NB4 (cell line): Measurements from ENCODE around the gene OSMR.

Experiments
- DNase-seq: peaks from one replicate; pipeline ENCODE4 v3.0.0; 2010; ENCODE audit warnings: low read depth
- H3K4me3 ChIP-seq: one replicate; pipeline ENCODE4 v1.5.1; 2011; ENCODE audit warnings: mild to moderate bottlenecking, low read depth, low read length, moderate library complexity
- CTCF ChIP-seq: IDR thresholded peaks from one replicate; pipeline ENCODE4 v1.5.1; 2012; ENCODE audit warnings: low read depth, low read length
- MAX ChIP-seq: IDR thresholded peaks from 2 replicates; pipeline ENCODE4 v1.6.1; 2011; ENCODE audit warnings: low read depth, low read length
- MYC ChIP-seq: IDR thresholded peaks from 2 replicates; pipeline ENCODE4 v1.6.1; 2011; ENCODE audit warnings: low read depth, low read length
- POLR2A ChIP-seq: IDR thresholded peaks from 2 replicates; pipeline ENCODE4 v1.6.1; 2011; ENCODE audit warnings: mild to moderate bottlenecking; ENCODE audit not compliant: insufficient read length; ENCODE audit errors: extremely low read depth

The OSMR gene

GRCh38 chr5:38825494-38825893 is 20.3 kb upstream of the OSMR start:
- no peak for DNase-seq
- no peak overlapping the region for H3K4me3 ChIP-seq
- TF ChIP-seq POLR2A (no peak), MYC (no peak), MAX (no peak), CTCF (no peak)

- DNase-seq, result no peak
- no peak for TF ChIP-seq CTCF
- no peak for TF ChIP-seq MAX
- no peak for TF ChIP-seq MYC
- TF ChIP-seq POLR2A, result no peak
- no peak overlapping the region for H3K4me3 ChIP-seq
These were observed 18.3 kb upstream of the OSMR start for GRCh38 chr5:38827525-38827924.

DNA sequence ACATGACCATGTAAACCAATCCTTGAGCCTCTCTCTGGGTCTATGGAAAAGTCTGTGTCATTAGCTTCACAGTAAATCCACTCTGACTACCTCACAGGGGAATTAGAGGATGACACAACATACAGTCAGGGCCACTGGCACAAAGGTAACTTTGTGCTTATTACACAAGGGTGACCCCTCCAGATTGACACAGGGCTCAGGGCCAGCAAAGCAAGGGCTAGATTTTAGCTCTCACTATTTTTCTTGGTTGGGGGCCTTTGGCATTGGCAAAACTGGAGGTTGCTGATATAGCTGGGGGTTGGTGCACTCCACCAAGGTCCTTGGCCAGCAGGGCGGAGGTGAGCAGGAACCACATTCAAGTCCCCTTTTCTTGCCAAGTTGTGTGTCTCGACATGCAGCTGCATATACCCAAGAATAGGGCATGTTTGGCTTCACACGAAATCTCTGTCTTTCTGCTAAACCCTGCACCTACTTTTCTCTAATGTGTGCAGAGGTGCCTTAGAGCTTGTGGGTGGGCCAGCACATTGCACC is 15.2 kb upstream of the OSMR start:
- no peak overlapping the region for H3K4me3 ChIP-seq
- no peak for DNase-seq
- TF ChIP-seq POLR2A (no peak), MYC (no peak)

- TF ChIP-seq MYC, result no peak
- TF ChIP-seq POLR2A, result no peak
- no peak for TF ChIP-seq MAX
- no peak for TF ChIP-seq CTCF
These were observed 14.7 kb upstream of the OSMR start for GRCh38 chr5:38831117-38831516.

DNA sequence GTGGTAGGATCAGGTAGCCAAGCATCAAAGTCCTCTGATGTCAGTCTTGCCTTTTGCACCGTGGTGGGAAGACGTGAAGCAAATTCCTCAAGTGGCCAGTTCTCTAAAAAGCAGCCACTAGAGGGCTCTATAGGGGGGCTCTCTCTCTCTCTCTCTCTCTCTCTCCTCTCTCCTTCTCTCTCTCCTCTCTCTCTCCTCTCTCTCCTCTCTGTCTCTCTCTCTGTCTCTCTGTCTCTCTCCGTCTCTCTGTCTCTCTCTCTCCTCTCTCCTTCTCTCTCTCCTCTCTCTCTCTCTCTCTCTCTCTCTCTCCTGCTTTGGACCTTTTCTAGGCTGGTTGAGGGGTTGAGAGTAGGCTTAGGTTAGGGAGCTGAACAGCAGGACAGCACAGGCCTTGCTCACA is 13.9 kb upstream of the OSMR start:
- peak; percentile 56 for DNase-seq
- H3K4me3 ChIP-seq, result no peak overlapping the region
- TF ChIP-seq CTCF (peak; percentile 63), MAX (no peak), MYC (no peak)

More at GRCh38 chr5:38831117-38831516, 14.7 kb upstream of the OSMR start:
- H3K4me3 ChIP-seq, result no peak overlapping the region
- no peak for DNase-seq

DNA sequence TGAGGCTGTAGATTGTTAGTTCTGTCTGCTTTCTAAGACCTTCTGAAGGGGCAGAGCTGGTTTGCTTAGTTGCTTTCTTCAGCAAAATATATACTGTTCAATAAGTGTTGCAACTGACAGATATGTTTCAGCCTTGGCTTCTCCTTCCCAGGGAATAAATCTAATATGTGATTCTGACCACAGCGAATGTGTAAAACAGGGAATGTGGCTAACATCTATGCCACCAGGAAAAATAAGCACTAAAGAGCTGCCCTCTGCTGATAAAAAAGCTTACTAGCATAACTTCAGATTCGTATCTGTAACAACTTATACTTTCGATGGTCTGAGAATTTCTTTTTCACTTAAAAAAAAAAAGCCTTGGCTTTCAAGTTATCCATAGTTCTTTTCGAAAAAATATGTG is 13.0 kb upstream of the OSMR start:
- no peak overlapping the region for H3K4me3 ChIP-seq
- TF ChIP-seq MYC (no peak), CTCF (no peak), MAX (no peak)
- DNase-seq, result no peak
